Measurements from ENCODE around the gene TGFBRAP1.

DNA sequence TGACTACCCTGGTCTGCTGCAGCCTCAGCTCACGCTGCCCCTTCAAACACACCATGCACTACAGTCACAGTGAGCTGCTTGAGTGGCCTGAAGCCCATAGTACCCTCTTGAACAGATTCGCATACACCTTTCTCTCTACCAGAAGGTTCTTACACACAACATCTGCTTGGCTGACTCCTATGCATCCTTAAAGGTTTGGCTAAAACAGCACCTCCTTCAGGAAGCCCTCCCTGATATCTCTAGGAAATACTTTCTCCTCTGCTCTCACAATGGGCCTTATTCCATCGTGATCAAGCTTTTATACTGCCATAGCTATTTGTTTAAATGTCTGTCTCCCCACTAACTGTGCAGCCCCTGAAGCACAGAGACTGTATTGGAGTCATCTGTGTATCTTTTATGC is 31.5 kb downstream of the TGFBRAP1 start:
- TF ChIP-seq POLR2A (IDR thresholded peaks at IDR 0.05; ENCODE audit: low read length), result no peak
- no peak for TF ChIP-seq GATA1 (IDR thresholded peaks at IDR 0.05; ENCODE audit: low read depth, low read length)

Measured in erythroblast (primary cell).